ENCODE data around the gene GNB5. TPM values are rescaled to one million over a fixed set of nuclear protein-coding genes. Genes with fewer than 3 reads are reported as not detected.

Gene GNB5
- polyA plus RNA-seq, 3 donors, result 15.6 to 17.1 (median 15.8) TPM

DNA sequence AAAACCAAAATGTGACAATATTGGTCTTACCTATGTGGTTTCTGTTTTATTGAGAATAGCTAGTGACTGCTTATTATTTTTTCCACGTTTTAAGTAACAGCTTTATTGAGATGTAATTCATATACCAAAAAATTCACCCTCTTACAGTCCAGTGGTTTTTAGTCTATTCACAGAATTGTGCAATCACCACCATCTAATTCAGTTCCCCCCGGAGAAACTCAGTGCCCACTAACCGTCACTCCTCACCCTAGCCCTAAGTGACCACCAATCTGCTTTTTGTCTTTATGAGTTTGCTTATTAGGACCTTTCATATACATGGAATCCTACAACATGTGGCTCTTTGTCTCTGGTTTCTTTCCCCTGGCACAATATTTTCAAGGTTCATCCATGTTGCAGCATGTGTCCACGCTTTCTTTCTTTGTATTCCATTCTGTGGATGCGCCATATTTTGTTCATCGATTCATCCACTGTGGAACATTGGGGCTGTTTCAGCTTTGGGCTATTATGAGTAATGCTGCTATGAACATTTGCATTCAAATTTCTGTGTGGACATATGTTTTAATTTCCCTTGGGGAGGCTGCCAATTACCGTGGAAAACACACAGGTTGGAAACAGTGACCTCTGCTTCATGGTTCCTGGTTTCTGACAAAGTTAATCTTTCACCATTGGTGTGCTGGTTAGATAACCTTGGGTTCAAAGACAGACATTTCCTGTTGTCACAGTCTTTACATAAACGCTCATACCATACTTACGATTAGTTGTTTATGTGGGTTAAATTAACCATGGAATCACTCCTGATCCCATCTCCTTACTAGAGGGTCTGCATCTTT lies 75.4 kb downstream of the GNB5 start:
- DNase-seq (ENCODE audit: low read depth in 3 of 3, low spot score in 2 of 3), result no peak

DNA sequence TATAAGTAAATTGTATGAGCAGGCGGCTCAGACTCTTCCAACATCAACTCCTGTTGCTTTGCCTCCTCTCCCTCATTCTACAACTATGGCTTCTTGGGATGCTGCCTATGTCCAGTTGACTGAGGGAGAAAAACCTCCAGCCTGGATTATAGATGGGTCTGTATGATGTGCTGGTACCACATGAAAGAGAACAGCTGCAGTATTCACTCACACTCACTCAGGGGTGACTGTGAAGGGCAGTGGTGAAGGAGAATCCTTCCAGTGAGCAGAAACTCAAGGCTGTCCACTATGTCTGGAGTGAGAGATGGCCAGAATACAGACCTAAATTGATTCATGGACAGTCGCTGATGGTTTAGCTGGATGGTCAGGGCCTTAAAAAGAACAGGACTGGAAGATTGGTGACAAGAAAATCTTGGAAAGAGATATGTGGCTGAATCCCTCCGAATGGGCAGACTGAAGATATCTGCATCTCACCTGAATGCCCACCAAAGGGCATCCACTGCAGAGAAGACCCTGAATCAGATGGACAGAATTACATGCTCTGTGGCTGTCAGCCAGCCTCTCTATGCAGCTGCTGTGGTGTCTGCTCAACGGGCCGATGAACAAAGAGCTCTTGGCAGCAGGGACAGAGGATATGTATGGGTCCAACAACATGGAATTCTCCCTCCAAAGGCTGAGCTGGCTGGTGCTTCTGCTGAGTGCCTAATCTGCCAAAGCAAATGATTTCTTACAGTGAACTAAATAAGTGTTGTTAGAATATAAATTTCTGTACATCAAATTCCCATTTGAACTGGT lies 76.7 kb downstream of the GNB5 start:
- no peak for DNase-seq (ENCODE audit: low read depth in 3 of 3, low spot score in 2 of 3)

DNA sequence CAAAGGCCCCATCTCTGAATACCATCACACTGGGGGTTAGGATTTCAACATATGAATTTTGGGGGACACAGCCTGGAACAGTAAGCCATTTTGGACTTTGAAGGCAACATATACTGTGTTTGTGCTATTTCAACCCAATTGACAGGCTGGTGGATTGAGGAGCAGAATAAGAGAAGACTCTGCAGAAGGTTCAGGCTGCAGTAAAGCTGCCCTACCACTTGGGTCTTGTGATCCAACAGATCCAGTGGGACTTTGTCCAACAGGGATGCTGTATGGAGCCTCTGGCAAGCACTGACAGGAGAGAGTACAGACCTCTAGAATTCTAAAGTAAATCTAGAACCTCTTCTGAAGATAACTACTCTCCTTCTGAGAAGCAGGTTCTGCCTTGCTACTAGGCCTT lies 77.5 kb downstream of the GNB5 start:
- no peak for DNase-seq (ENCODE audit: low read depth in 3 of 3, low spot score in 2 of 3)

GRCh38 chr15:52113235-52113634 lies 78.0 kb downstream of the GNB5 start:
- no peak for DNase-seq (ENCODE audit: low read depth in 3 of 3, low spot score in 2 of 3)

DNA sequence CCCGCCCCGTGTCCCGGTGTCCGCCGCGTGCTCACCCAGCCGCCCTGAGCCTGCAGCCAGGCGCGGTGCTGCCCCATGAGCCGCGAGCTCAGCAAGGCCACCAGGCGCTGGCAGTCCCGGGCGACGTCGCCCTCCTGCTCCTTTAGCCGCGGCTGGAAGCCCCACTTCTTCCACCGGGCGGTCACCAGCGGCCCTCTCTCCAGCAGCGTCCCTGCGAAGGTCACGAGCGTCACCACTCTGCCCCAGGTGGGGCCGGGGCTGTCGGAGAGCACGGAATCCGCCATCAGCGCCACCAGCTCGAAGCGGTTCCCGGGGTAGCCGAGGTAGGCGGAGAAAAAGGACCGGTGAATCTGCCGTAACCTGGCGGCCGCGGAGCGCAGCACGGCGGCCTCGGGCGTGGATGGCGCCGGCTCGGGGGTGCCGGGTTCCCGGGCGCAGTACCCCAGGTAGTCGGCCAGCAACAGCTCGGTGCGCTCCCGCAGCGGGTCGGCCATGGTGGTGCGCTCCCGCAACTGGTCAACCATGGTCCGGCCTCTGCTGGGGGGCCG lies 78.9 kb downstream of the GNB5 start:
- no peak for DNase-seq (ENCODE audit: low read depth in 3 of 3, low spot score in 2 of 3)

DNA sequence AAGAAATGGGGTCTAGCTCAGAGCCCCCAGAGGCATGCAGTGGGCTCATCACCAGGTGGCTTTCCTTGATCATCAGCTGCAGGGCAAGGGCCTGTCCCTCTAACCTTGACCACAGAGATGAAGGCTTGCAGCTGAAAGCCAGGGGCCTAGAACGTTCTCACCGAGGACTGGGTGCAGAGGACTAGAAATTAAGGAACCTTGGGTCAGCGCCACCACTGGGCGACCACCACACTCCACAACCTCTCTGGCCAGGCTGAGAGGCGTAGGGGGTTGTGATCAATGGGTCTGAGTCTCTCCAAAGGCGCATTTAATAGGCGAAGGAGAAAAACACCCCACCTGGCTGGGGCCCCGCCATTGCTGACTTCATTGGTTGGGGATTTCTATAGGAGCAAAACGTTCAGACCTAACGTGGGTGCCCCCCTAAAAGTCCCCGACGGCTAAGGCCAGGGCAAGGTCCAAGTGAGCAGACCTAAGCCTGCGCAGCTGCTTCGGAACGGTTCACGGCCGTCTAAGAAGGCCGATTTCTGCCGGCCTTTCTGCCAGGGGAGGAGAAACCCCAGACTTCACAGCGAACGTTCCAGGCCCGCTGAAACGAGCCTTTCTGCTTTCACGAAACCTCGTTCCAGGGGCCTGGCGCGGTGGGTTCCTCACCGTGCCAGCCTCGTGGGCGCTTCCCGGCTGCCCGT lies 79.5 kb downstream of the GNB5 start:
- no peak for DNase-seq (ENCODE audit: low read depth in 3 of 3, low spot score in 2 of 3)

GRCh38 chr15:52109559-52110451 lies 81.4 kb downstream of the GNB5 start:
- DNase-seq (ENCODE audit: low read depth in 3 of 3, low spot score in 2 of 3), result no peak

GRCh38 chr15:52107238-52107637 lies 84.0 kb downstream of the GNB5 start:
- no peak for DNase-seq (ENCODE audit: low read depth in 3 of 3, low spot score in 2 of 3)

GRCh38 chr15:52106641-52107040 lies 84.6 kb downstream of the GNB5 start:
- DNase-seq (ENCODE audit: low read depth in 3 of 3, low spot score in 2 of 3), result no peak

- no peak for DNase-seq (ENCODE audit: low read depth in 3 of 3, low spot score in 2 of 3)
Measured at GRCh38 chr15:52105846-52106245, 85.3 kb downstream of the GNB5 start.

DNA sequence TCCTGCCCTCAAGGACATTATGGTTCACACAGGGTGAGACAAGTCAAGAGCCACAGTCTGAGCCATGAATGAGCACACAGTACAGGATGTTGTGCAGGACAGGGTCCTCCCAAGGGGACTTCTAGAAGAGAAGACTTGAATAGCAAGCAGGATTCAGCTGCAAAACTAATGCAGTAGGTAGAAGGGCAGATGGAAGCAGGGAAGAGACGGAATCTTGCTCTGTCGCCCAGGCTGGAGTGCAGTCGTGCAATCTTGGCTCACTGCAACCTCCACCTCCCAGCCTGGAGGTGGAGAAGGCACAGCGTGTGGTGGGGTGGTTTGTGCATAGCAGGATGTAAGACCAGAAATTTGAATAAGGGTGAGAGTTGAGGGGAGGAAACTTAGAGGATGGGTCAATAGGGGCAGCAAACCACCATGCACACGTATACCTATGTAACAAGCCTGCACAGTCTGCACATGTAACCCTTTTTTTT lies 86.6 kb downstream of the GNB5 start:
- DNase-seq (ENCODE audit: low read depth in 3 of 3, low spot score in 2 of 3), result no peak

DNA sequence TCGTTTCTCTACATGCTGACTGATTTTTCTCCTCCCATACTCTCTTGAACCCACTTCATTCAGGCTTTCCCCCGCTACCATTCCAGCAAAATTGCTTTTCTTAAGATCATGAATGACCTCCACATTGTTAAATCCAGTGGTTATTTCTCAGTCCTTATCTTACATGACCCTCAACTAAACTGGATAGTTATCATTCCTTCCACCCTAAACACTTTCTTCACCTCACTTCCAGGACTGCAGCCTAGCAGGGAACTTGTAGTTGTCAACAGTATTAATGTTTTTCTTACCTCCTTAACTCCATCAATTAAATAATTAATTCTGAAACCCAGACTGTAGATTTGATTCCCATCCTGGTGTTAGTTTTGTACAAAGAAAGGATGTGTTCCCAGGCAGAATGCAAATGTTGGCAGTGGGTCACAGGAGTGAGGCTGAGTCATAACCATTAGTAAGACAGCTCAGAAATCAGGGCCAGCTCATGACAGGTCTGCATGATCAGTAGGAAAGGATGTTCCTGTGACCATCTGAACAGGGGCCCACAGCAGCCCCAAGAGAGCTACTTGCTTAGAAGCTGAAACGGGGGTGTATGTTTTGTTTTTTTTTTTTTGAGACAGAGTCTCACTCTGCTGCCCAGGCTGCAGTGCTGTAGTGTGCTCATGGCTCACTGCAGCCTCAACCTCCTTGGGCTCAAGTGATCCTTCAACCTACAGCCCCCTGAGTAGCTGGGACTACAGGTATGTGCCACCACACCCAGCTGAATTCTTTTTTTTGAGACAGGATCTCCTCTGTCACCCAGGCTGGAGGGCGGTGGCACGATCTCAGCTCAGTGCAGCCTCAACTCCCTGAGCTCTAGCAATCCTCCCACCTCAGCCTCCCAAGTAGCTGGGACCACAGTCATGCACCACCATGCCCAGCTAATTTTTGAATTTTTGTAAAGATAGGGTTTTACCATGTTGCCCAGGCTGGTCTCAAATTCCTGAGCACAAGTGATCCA lies 87.7 kb downstream of the GNB5 start:
- no peak for DNase-seq (ENCODE audit: low read depth in 3 of 3, low spot score in 2 of 3)

DNA sequence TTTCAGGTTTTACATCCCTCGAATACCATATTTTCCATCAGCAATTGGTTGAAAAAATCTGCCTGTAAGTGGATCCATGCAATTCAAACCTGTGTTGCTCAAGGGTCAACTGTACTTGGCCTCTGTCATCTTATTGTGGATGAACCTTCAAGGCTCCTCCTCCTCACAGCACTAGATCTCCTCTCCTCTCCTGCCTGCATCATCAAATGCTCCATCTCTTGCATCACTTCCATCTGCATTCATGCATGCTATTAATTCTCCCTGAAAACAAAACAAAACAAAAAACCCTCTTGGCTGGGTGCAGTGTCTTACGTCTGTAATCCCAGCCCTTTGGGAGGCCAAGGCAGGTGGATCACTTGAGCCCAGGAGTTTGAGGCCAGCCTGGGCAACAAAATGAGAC lies 88.7 kb downstream of the GNB5 start:
- DNase-seq (ENCODE audit: low read depth in 3 of 3, low spot score in 2 of 3), result no peak

DNA sequence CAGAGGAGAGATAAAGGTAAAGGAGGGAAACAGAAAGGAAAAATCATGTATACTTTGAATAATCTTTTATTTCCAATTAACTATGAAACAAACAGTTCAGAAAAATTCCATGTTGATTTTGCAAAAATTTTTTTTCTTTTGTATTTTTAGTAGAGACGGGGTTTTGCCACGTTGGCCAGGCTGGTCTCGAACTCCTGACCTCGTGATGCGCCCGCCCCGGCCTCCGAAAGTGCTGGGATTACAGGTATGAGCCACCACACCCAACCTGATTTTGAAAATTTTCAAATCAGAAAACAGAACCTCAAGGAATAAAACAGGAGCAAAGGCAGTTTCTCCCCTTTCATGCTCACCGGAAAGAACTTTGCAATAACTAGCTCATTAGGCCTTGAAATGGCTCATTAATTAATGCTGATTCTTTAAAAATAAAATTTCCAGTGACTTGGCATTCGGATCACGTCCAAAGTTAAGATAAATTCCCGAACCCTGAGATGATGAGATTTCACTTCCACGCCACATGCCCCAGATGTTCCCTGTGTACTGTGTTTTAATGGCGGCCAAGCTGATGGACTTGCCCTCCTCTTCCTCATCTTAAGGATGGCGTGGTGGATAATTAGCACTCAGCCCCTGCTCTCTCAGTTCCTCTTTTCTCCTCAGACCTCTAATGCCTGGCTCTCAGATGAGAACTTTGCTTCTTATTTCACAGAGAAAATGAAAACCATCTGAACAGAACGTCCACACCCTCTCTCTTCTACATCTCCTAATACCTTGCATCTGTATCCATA lies 89.5 kb downstream of the GNB5 start:
- no peak for DNase-seq (ENCODE audit: low read depth in 3 of 3, low spot score in 2 of 3)

- no peak for DNase-seq (ENCODE audit: low read depth in 3 of 3, low spot score in 2 of 3)
Measured at GRCh38 chr15:52100807-52101442, 90.3 kb downstream of the GNB5 start.

GRCh38 chr15:52099651-52100272 lies 91.4 kb downstream of the GNB5 start:
- DNase-seq (ENCODE audit: low read depth in 3 of 3, low spot score in 2 of 3), result no peak

DNA sequence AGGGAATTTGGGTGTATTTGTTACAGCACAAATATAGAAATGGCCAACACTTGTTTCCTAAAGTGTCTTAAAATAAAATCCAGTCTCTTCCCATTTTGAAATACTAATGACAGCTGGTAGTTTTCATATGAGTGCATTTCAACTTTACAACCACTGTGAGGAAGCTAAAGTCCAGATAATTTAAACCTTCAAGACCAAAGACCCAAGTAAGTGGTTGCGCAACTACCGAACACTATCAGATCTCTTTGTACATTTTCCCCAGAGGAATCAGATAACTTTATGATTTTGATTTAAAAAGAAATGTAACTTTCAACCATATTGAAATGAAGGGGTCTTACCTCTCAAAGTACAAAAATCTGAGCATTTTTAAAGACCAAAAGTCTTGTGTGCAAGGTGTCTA lies 92.9 kb downstream of the GNB5 start:
- no peak for DNase-seq (ENCODE audit: low read depth in 3 of 3, low spot score in 2 of 3)

Measured in right renal cortex interstitium (tissue), 3 donors.